Ovary (tissue), 3 donors: ENCODE measurements around the gene LRMDA.

ENCODE experiments used
- CTCF ChIP-seq, 3 donors: fragments of 450-650 bp in 2 of 3; fragments of 200-600 bp in 1 of 3; IDR thresholded peaks; one replicate each; pipeline versions ENCODE4 v1.5.1 to v1.8.0; 2016 to 2022; ENCODE audit warnings: antibody characterized with exemption in 3 of 3, mild to moderate bottlenecking in 1 of 3
- EP300 ChIP-seq: sonication (generic); formaldehyde crosslinking; IDR thresholded peaks from one replicate; pipeline ENCODE4 v1.6.1; 2017; ENCODE audit warnings: antibody characterized with exemption
- POLR2A ChIP-seq: fragments of 450-650 bp; IDR thresholded peaks from one replicate; pipeline ENCODE4 v1.6.1; 2017; ENCODE audit warnings: antibody characterized with exemption, mild to moderate bottlenecking, moderate library complexity
- donor health status: DM: no; HTN: no; CAD: no.

- TF ChIP-seq CTCF (IDR thresholded peaks at IDR 0.05) (no peak), POLR2A (no peak), EP300 (no peak)
Measured at GRCh38 chr10:76354921-76355320, 923.5 kb downstream of the LRMDA start.
